Upper lobe of right lung (tissue), 1 donor: ENCODE measurements around the gene NOC2L. TPM values are rescaled to one million over a fixed set of nuclear protein-coding genes. Genes with fewer than 3 reads are reported as not detected.

Source experiments
- ATAC-seq: fragments of 200-7000 bp; cut with Tn5 transposase; one replicate; pipeline ENCODE4 v1.9.1; 2020; ENCODE audit warnings: mild to moderate bottlenecking, moderate library complexity
- DNase-seq: peaks from one replicate; pipeline ENCODE4 v3.0.0-alpha.2; 2020
- H3K27ac ChIP-seq: fragments of 200-600 bp; one replicate; pipeline ENCODE4 v1.8.0; 2022
- H3K27me3 ChIP-seq: fragments of 200-600 bp; one replicate; pipeline ENCODE4 v1.8.0; 2022; ENCODE audit warnings: mild to moderate bottlenecking
- H3K36me3 ChIP-seq: fragments of 200-600 bp; one replicate; pipeline ENCODE4 v1.8.0; 2022
- H3K4me1 ChIP-seq: fragments of 200-600 bp; one replicate; pipeline ENCODE4 v1.8.0; 2022
- H3K4me3 ChIP-seq: fragments of 200-600 bp; one replicate; pipeline ENCODE4 v1.8.0; 2022; ENCODE audit warnings: mild to moderate bottlenecking
- H3K9me3 ChIP-seq: fragments of 200-600 bp; one replicate; pipeline ENCODE4 v1.8.0; 2022
- CTCF ChIP-seq: fragments of 200-600 bp; IDR thresholded peaks from one replicate; pipeline ENCODE4 v1.8.0; 2022; ENCODE audit warnings: antibody characterized with exemption
- intact Hi-C: fragments of 100-400 bp; cut with DNase I; formaldehyde crosslinking; loops from one replicate; pipeline ENCODE4 v1.11.0; 2022
- total RNA-seq: library from RNA; stranded (reverse); fragmentation: NEBNext Ultra II Directional; extraction: Animal tissue kit (Norgen Biotek cat#: 25700); gene quantifications from one replicate; pipeline ENCODE4 v1.2.1, GENCODE V29; 2021
- donor health status: DM: no; HTN: yes; CAD: no; lungs with severe emphysema.

The NOC2L gene
- total RNA-seq, 1 donor from 2014 or later: 54.5 TPM

DNA sequence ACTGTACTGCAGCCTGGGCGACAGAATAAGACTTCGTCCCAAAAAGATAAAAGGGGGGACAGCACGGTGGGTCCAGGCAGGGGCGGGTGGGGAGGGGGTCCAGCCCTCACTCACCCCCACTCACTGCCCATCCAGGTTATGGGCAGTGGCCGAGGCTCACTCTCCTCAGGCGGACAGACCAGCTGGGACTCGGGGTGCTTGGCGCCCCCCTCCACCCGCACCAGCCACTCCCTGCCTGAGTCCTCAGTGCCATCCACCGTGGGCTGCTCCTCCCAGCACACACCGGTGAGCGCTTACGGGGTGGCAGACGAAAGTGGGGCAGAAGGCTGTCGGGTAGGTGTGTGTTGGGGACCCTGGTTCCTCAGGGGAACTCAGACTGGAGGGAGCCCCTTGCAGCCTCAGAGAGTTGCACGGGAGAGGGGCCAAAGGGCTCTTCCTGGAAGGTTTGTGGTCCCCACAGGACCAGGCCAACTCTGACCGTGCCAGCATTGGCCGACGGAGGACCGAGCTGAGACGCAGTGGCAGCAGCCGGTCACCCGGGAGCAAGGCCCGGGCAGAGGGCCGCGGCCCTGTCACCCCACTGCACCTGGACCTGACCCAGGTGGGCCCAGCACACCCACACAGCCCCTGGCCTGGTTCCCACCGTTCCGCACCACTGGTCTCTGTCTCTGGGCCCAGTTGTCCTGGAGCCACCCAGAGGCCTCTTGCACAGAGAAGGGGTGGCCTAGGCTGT, 13.8 kb upstream of the NOC2L start:
- Histone ChIP-seq H3K27ac (no peak overlapping the region), H3K27me3 (peaks cover 43% of the 10 kb centered on the region), H3K4me1 (peaks cover 7% of the 10 kb centered on the region), H3K9me3 (no peaks in the 10 kb centered on the region), H3K36me3 (no peaks in the 10 kb centered on the region), H3K4me3 (no peak overlapping the region)
- intact Hi-C loops: no loop called here
- no peak for ATAC-seq
- DNase-seq: no peak
- TF ChIP-seq CTCF: no peak

- H3K4me3 ChIP-seq: no peak overlapping the region
- ATAC-seq: no peak
- TF ChIP-seq CTCF: no peak
- H3K27me3 ChIP-seq: peaks cover 43% of the 10 kb centered on the region
- peaks cover 11% of the 10 kb centered on the region for H3K4me1 ChIP-seq
- no peaks in the 10 kb centered on the region for H3K36me3 ChIP-seq
- intact Hi-C loops: no loop called here
- DNase-seq: no peak
- no peaks in the 10 kb centered on the region for H3K9me3 ChIP-seq
- no peak overlapping the region for H3K27ac ChIP-seq
Observed at GRCh38 chr1:971751-972506, 12.9 kb upstream of the NOC2L start.

DNA sequence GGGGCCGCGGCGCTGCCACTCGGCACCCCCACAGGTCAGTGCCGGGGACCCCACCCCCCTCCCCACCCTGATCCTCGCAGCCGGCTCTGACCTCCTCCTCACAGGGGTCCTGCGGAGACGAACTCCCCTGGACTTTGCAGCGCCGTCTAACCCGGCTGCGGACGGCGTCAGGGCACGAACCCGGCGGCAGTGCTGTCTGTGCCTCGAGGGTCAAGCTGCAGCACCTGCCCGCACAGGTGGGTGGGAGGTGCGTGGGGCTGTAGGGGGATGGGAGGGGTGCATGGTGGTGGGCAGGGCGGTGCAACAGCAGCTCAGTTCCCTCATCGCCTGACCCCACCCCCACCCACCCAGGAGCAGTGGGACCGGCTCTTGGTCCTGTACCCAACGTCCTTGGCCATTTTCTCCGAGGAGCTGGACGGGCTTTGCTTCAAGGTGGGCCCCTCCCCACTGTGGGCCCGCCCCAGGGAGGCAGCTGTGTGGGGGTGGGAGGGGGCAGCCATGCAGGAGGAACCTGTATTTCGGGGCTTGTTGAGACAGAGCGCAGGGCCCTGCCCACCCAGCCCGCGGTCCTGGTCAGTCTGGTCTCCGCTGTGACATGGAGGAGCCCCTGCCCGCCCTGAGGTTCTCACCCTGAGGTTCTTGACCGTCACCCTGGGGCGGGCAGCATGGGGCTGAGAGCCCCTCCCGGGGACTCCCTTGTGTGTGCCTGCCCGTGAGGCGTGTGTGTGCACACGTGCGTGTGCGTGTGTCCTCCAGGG, 12.1 kb upstream of the NOC2L start:
- Histone ChIP-seq H3K27ac (no peak overlapping the region), H3K4me3 (no peak overlapping the region), H3K9me3 (no peaks in the 10 kb centered on the region), H3K4me1 (peaks cover 12% of the 10 kb centered on the region), H3K27me3 (peaks cover 40% of the 10 kb centered on the region), H3K36me3 (no peaks in the 10 kb centered on the region)
- ATAC-seq: no peak
- DNase-seq: no peak
- no peak for TF ChIP-seq CTCF
- intact Hi-C loops: no loop called here

- no peak for TF ChIP-seq CTCF
- Histone ChIP-seq H3K36me3 (no peaks in the 10 kb centered on the region), H3K9me3 (no peaks in the 10 kb centered on the region), H3K27me3 (peaks cover 33% of the 10 kb centered on the region), H3K4me3 (no peak overlapping the region), H3K4me1 (peaks cover 12% of the 10 kb centered on the region), H3K27ac (no peak overlapping the region)
- intact Hi-C loops: no loop called here
- DNase-seq (no peak), ATAC-seq (no peak)
Observed at GRCh38 chr1:970242-970972, 11.4 kb upstream of the NOC2L start.

GRCh38 chr1:969260-969855, 10.3 kb upstream of the NOC2L start:
- Histone ChIP-seq H3K4me1 (peaks cover 12% of the 10 kb centered on the region), H3K36me3 (no peaks in the 10 kb centered on the region), H3K9me3 (no peaks in the 10 kb centered on the region), H3K27ac (no peak overlapping the region), H3K4me3 (no peak overlapping the region), H3K27me3 (peaks cover 28% of the 10 kb centered on the region)
- ATAC-seq (no peak), DNase-seq (no peak)
- no peak for TF ChIP-seq CTCF
- intact Hi-C loops: loop anchor here (10.0 kb wide), 1 partner anchor 65 kb away; no protein-coding TSS in a partner anchor
